Upper lobe of right lung (tissue), 1 donor: ENCODE data around the gene STK17A. TPM values are rescaled to one million over a fixed set of nuclear protein-coding genes. Genes with fewer than 3 reads are reported as not detected.

ENCODE experiments used
- ATAC-seq: fragments of 200-7000 bp; cut with Tn5 transposase; one replicate; pipeline ENCODE4 v1.9.1; 2020; ENCODE audit warnings: mild to moderate bottlenecking, moderate library complexity
- DNase-seq: peaks from one replicate; pipeline ENCODE4 v3.0.0-alpha.2; 2020
- H3K27ac ChIP-seq: fragments of 200-600 bp; one replicate; pipeline ENCODE4 v1.8.0; 2022
- H3K27me3 ChIP-seq: fragments of 200-600 bp; one replicate; pipeline ENCODE4 v1.8.0; 2022; ENCODE audit warnings: mild to moderate bottlenecking
- H3K36me3 ChIP-seq: fragments of 200-600 bp; one replicate; pipeline ENCODE4 v1.8.0; 2022
- H3K4me1 ChIP-seq: fragments of 200-600 bp; one replicate; pipeline ENCODE4 v1.8.0; 2022
- H3K4me3 ChIP-seq: fragments of 200-600 bp; one replicate; pipeline ENCODE4 v1.8.0; 2022; ENCODE audit warnings: mild to moderate bottlenecking
- H3K9me3 ChIP-seq: fragments of 200-600 bp; one replicate; pipeline ENCODE4 v1.8.0; 2022
- CTCF ChIP-seq: fragments of 200-600 bp; IDR thresholded peaks from one replicate; pipeline ENCODE4 v1.8.0; 2022; ENCODE audit warnings: antibody characterized with exemption
- intact Hi-C: fragments of 100-400 bp; cut with DNase I; formaldehyde crosslinking; loops from one replicate; pipeline ENCODE4 v1.11.0; 2022
- total RNA-seq: library from RNA; stranded (reverse); fragmentation: NEBNext Ultra II Directional; extraction: Animal tissue kit (Norgen Biotek cat#: 25700); gene quantifications from one replicate; pipeline ENCODE4 v1.2.1, GENCODE V29; 2021
- donor health status: DM: no; HTN: yes; CAD: no; lungs with severe emphysema.

Gene STK17A
- total RNA-seq, 1 donor from 2014 or later: 35.4 TPM

DNA sequence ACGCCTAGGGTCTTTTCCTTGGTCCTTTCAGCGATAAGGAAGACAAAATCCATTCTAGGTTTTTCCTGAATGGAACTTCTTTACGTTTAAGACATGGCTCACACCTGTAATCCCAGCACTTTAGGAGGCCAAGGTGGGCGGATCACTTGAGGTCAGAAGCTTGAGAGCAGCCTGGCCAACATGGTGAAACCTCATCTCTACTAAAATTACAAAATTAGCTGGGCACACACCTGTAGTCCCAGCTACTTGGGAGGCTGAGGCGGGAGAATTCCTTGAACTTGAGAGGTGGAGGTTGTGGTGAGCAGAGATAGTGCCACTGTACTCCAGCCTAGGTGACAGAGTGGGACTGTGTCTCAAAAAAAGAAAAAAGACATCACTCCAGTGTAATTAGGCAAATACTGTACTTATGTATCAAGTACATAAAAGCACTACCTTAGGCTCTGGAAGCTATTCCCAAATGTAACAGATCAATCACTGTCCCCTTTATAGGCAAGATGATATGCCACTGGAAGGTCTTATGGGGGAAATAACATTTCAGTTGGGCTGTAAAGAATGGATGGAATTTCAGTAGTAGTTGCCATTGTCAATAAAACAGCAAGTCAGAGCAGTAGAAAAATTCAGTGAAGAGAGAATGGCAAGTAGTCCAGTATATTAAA lies 5.7 kb downstream of the STK17A start:
- no peak overlapping the region for H3K4me3 ChIP-seq
- intact Hi-C loops: no loop called here
- peaks cover 10% of the 10 kb centered on the region for H3K4me1 ChIP-seq
- H3K27me3 ChIP-seq: no peaks in the 10 kb centered on the region
- no peak for TF ChIP-seq CTCF
- no peak overlapping the region for H3K27ac ChIP-seq
- DNase-seq: no peak
- no peaks in the 10 kb centered on the region for H3K36me3 ChIP-seq
- H3K9me3 ChIP-seq: no peaks in the 10 kb centered on the region
- no peak for ATAC-seq

DNA sequence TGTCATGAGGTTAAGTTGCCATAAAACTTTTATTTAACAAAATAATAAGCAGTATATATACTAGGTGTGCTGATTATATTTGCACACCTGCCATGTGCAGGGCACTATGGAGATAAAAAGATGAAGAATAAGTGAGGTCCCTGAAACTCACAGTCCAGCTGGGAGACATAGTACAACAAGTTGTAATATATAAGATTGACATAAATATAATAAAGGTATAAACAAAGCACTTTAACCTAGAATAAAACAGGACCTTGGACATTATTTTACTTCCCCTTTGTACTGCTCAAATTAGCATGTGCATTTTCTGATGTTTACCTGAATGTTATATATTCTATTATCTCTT lies 6.2 kb downstream of the STK17A start:
- Histone ChIP-seq H3K27me3 (no peaks in the 10 kb centered on the region), H3K9me3 (no peaks in the 10 kb centered on the region), H3K4me1 (peaks cover 11% of the 10 kb centered on the region), H3K36me3 (no peaks in the 10 kb centered on the region), H3K4me3 (no peak overlapping the region), H3K27ac (no peak overlapping the region)
- no peak for ATAC-seq
- no peak for TF ChIP-seq CTCF
- intact Hi-C loops: no loop called here
- DNase-seq: no peak

DNA sequence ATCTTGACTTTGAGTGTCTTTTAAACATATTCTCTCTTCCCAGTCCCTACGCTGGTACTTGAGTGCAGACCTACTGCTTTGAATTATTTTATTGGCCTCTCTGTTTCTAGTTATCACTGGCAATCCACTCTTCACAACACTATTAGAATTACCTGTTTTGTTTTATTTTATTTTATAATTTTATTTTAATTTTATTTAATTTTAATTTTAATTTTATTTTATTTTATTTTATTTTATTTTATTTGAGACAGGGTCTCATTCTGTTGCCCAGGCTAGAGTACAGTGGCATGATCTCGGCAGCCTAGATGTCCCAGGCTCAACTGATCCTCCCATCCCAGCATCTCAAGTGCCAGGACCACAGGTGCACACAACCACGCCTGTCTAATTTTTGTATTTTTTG lies 6.8 kb downstream of the STK17A start:
- TF ChIP-seq CTCF: no peak
- Histone ChIP-seq H3K9me3 (no peaks in the 10 kb centered on the region), H3K36me3 (no peaks in the 10 kb centered on the region), H3K27me3 (no peaks in the 10 kb centered on the region), H3K4me3 (no peak overlapping the region), H3K4me1 (peaks cover 11% of the 10 kb centered on the region), H3K27ac (no peak overlapping the region)
- no peak for DNase-seq
- ATAC-seq: no peak
- intact Hi-C loops: no loop called here

- no peaks in the 10 kb centered on the region for H3K9me3 ChIP-seq
- no peak overlapping the region for H3K27ac ChIP-seq
- no peaks in the 10 kb centered on the region for H3K27me3 ChIP-seq
- ATAC-seq (no peak), DNase-seq (no peak)
- H3K4me3 ChIP-seq: no peak overlapping the region
- no peak for TF ChIP-seq CTCF
- H3K36me3 ChIP-seq: peaks cover 3% of the 10 kb centered on the region
- intact Hi-C loops: no loop called here
- peaks cover 14% of the 10 kb centered on the region for H3K4me1 ChIP-seq
Observed at GRCh38 chr7:43590862-43591557, 8.1 kb downstream of the STK17A start.

DNA sequence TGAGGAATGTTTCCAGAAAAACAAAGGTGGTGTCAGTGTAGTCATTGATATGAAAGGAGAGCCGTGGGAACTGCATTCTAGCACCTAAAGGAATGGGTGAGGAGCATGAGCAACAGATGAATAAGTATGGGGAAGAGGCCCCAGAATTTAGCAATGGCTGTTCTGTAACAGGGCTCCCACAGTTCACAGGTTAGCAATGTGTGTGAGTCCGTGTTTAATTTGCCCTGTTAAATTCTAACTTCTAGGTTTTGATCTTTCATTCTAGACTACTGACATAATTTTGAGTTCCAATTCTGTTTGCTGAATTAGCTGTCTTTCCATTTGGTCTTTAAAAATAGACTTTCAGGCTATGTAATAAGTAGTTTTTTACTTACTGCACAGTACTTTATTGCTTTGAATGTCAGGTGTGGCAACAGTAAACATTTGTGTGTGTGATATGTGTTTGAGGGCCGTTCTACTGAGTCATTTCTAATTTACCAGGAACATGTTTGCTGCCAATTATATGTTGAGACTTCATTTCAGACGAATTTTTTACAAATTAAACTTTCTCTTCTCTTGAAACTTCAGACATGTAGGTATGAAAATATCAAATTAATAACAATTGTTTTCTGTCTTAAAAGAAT lies 8.8 kb downstream of the STK17A start:
- intact Hi-C loops: no loop called here
- DNase-seq (no peak), ATAC-seq (no peak)
- no peak for TF ChIP-seq CTCF
- Histone ChIP-seq H3K4me1 (peaks cover 14% of the 10 kb centered on the region), H3K9me3 (no peaks in the 10 kb centered on the region), H3K4me3 (no peak overlapping the region), H3K27ac (no peak overlapping the region), H3K27me3 (no peaks in the 10 kb centered on the region), H3K36me3 (peaks cover 6% of the 10 kb centered on the region)
